ENCODE measurements around the gene HIGD1C.
"Not testable (repeated sequence)": the region's sequence is repeated elsewhere in the genome, so short reads cannot be mapped to it uniquely, and the experiment has no call there.

HIGD1C gene

DNA sequence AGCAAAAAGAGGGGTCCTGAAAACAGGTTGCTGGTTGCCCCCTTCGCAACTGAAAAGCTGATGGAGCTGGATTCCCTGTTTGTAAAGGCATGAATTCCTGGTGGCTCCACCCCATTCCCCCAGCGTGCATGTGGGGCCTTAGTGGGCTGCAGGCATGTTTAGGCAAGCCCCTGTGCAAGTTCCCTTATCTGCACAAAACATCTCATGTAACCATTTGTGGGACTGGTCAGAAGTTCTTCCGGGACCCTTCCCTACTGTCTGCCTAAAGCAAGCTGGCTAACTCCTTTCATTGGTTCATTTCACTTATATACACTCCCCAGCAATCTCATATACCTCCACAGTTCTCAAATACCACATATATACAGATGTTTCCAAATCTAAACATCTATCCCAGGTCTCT is 24.0 kb upstream of the HIGD1C start:
- Histone ChIP-seq H2AFZ (ENCODE audit: low read length) (no peak overlapping the region), H3K9ac (ENCODE audit: low read length) (peak overlapping the region; percentile 89), H3K4me1 (ENCODE audit: insufficient read depth, low read length, severe bottlenecking) (peaks cover 51% of the 10 kb centered on the region), H3K9me2 (ENCODE audit: low read depth, low read length) (no peaks in the 10 kb centered on the region), H3K79me2 (ENCODE audit: insufficient read depth, low read length) (peaks cover 50% of the 10 kb centered on the region), H4K20me1 (ENCODE audit: insufficient read depth, low read length) (no peaks in the 10 kb centered on the region), H3K27ac (ENCODE audit: low read depth, low read length, poor library complexity, severe bottlenecking) (peak overlapping the region; percentile 99), H3F3A (ENCODE audit: insufficient read depth, low read length) (0 out of 2 replicates have a peak, but pooled peaks cover 4% of the 10 kb centered on the region), H3K9me3 (ENCODE audit: low read length) (no peaks in the 10 kb centered on the region), H3K36me3 (ENCODE audit: insufficient read depth, low read length) (peaks cover 70% of the 10 kb centered on the region), H3K4me3 (ENCODE audit: low read depth, low read length, poor library complexity, severe bottlenecking) (peak overlapping the region; percentile 87), H3K27me3 (ENCODE audit: insufficient read depth, low read length) (no peaks in the 10 kb centered on the region), H3K4me2 (ENCODE audit: low read length) (peak overlapping the region; percentile 99)
- no peak for TF ChIP-seq EZH2 (IDR thresholded peaks at IDR 0.05; ENCODE audit: borderline replicate concordance, low read length)
- TF ChIP-seq, protein P1, sequence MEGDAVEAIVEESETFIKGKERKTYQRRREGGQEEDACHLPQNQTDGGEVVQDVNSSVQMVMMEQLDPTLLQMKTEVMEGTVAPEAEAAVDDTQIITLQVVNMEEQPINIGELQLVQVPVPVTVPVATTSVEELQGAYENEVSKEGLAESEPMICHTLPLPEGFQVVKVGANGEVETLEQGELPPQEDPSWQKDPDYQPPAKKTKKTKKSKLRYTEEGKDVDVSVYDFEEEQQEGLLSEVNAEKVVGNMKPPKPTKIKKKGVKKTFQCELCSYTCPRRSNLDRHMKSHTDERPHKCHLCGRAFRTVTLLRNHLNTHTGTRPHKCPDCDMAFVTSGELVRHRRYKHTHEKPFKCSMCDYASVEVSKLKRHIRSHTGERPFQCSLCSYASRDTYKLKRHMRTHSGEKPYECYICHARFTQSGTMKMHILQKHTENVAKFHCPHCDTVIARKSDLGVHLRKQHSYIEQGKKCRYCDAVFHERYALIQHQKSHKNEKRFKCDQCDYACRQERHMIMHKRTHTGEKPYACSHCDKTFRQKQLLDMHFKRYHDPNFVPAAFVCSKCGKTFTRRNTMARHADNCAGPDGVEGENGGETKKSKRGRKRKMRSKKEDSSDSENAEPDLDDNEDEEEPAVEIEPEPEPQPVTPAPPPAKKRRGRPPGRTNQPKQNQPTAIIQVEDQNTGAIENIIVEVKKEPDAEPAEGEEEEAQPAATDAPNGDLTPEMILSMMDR (IDR thresholded peaks at IDR 0.05; ENCODE audit: low read length) = no peak

DNA sequence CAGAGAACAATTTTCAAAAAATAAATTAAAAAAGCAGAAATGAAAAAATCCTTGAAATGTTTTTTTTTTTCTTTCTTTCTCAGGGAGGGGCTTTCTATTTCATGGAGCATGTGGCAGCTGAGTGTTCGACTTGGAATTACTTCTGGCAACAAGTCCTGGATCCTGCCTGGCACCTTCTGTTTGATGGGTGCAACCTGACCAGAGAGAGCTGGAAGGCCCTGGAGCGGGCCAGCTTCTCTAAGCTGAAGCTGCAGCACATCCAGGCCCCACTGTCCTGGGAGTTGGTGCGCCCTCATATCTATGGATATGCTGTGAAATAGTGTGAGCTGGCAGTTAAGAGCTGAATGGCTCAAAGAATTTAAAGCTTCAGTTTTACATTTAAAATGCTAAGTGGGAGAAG is 22.5 kb upstream of the HIGD1C start:
- no peaks in the 10 kb centered on the region for H3K27me3 ChIP-seq (ENCODE audit: insufficient read depth, low read length)
- TF ChIP-seq, protein P1 (IDR thresholded peaks at IDR 0.05; ENCODE audit: low read length) = no peak
- no peak for TF ChIP-seq EZH2 (IDR thresholded peaks at IDR 0.05; ENCODE audit: borderline replicate concordance, low read length)
- no peak overlapping the region for H2AFZ ChIP-seq (ENCODE audit: low read length)
- H3K4me2 ChIP-seq (ENCODE audit: low read length) = no peak overlapping the region; the same call in 1 of the 2 replicates
- H3K4me1 ChIP-seq (ENCODE audit: insufficient read depth, low read length, severe bottlenecking) = peaks cover 47% of the 10 kb centered on the region
- peaks cover 50% of the 10 kb centered on the region for H3K79me2 ChIP-seq (ENCODE audit: insufficient read depth, low read length)
- H3K9me2 ChIP-seq (ENCODE audit: low read depth, low read length) = no peaks in the 10 kb centered on the region
- H3K4me3 ChIP-seq (ENCODE audit: low read depth, low read length, poor library complexity, severe bottlenecking) = peak overlapping the region; percentile 87
- H3K9ac ChIP-seq (ENCODE audit: low read length) = no peak overlapping the region
- H3K9me3 ChIP-seq (ENCODE audit: low read length) = no peaks in the 10 kb centered on the region
- no peaks in the 10 kb centered on the region for H4K20me1 ChIP-seq (ENCODE audit: insufficient read depth, low read length)
- no peaks in the 10 kb centered on the region for H3F3A ChIP-seq (ENCODE audit: insufficient read depth, low read length)
- peaks cover 79% of the 10 kb centered on the region for H3K36me3 ChIP-seq (ENCODE audit: insufficient read depth, low read length)
- peak overlapping the region; percentile 99 for H3K27ac ChIP-seq (ENCODE audit: low read depth, low read length, poor library complexity, severe bottlenecking)

DNA sequence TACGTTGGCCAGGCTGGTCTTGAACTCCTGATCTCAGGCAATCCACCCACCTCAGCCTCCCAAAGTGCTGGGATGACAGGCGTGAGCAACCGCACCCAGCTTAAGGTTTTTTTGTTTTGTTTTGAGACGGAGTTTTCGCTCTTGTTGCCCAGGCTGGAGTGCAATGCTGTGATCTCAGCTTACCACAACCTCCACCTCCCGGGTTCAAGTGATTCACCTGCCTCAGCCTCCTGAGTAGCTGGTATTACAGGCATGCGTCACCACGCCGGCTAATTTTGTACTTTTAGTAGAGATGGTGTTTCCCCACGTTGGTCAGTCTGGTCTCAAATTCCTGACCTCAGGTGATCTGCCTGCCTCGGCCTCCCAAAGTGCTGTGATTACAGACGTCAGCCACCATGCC is 21.9 kb upstream of the HIGD1C start:
- H3K9me3 ChIP-seq (ENCODE audit: low read length); H4K20me1 ChIP-seq (ENCODE audit: insufficient read depth, low read length); H3K9ac ChIP-seq (ENCODE audit: low read length); H2AFZ ChIP-seq (ENCODE audit: low read length); H3K27ac ChIP-seq (ENCODE audit: low read depth, low read length, poor library complexity, severe bottlenecking); H3K27me3 ChIP-seq (ENCODE audit: insufficient read depth, low read length); H3K9me2 ChIP-seq (ENCODE audit: low read depth, low read length); H3K4me2 ChIP-seq (ENCODE audit: low read length); H3K4me3 ChIP-seq (ENCODE audit: low read depth, low read length, poor library complexity, severe bottlenecking); H3F3A ChIP-seq (ENCODE audit: insufficient read depth, low read length): not testable (repeated sequence)
- peaks cover 47% of the 10 kb centered on the region for H3K4me1 ChIP-seq (ENCODE audit: insufficient read depth, low read length, severe bottlenecking)
- peaks cover 79% of the 10 kb centered on the region for H3K36me3 ChIP-seq (ENCODE audit: insufficient read depth, low read length)
- H3K79me2 ChIP-seq (ENCODE audit: insufficient read depth, low read length) = peaks cover 44% of the 10 kb centered on the region

DNA sequence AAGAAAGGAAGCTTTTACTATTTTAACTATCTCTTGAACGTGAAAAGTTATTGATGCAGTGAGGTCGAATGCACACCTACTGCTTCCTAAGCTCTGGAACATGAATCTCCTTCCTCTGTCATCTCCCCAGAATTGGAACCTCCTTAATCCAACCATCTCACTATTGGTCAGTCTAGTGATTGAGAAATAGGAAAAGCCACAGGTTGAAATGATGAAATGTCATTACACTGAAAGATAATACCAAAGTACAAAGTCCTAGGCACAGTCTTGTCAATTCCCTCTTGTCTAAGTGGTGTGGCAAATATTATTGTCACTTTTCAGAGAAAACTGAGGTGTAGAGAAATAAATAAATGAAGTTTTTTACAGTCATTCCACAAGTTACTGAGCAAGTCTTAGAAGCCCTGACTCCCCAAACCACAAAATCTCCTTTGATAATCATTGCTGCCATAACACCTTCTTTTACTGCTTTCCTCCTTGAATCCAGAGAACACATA is 19.5 kb upstream of the HIGD1C start:
- H3F3A ChIP-seq (ENCODE audit: insufficient read depth, low read length) = no peaks in the 10 kb centered on the region
- peaks cover 15% of the 10 kb centered on the region for H3K9me3 ChIP-seq (ENCODE audit: low read length)
- no peak overlapping the region for H3K4me3 ChIP-seq (ENCODE audit: low read depth, low read length, poor library complexity, severe bottlenecking)
- H3K27ac ChIP-seq (ENCODE audit: low read depth, low read length, poor library complexity, severe bottlenecking) = peak overlapping the region; percentile 51
- no peaks in the 10 kb centered on the region for H3K27me3 ChIP-seq (ENCODE audit: insufficient read depth, low read length)
- no peaks in the 10 kb centered on the region for H4K20me1 ChIP-seq (ENCODE audit: insufficient read depth, low read length)
- H3K9me2 ChIP-seq (ENCODE audit: low read depth, low read length) = no peaks in the 10 kb centered on the region
- TF ChIP-seq, protein P1 (IDR thresholded peaks at IDR 0.05; ENCODE audit: low read length) = no peak
- no peak for TF ChIP-seq EZH2 (IDR thresholded peaks at IDR 0.05; ENCODE audit: borderline replicate concordance, low read length)
- peaks cover 43% of the 10 kb centered on the region for H3K4me1 ChIP-seq (ENCODE audit: insufficient read depth, low read length, severe bottlenecking)
- peaks cover 21% of the 10 kb centered on the region for H3K79me2 ChIP-seq (ENCODE audit: insufficient read depth, low read length)
- no peak overlapping the region for H3K9ac ChIP-seq (ENCODE audit: low read length)
- H3K36me3 ChIP-seq (ENCODE audit: insufficient read depth, low read length) = peaks cover 73% of the 10 kb centered on the region
- no peak overlapping the region for H3K4me2 ChIP-seq (ENCODE audit: low read length)
- H2AFZ ChIP-seq (ENCODE audit: low read length) = no peak overlapping the region
